Sigmoid colon (tissue), 4 donors: ENCODE measurements around the gene CLDN14.

ENCODE experiments used
- EP300 ChIP-seq, 4 donors: sonication (generic); formaldehyde crosslinking; IDR thresholded peaks; one replicate each; pipeline ENCODE4 v1.6.1; 2017; ENCODE audit warnings: antibody characterized with exemption in 4 of 4
- POLR2A ChIP-seq, 2 donors: fragments of 450-650 bp; IDR thresholded peaks; one replicate each; pipeline ENCODE4 v1.6.1; 2016; ENCODE audit warnings: antibody characterized with exemption in 2 of 2, mild to moderate bottlenecking in 2 of 2, moderate library complexity in 2 of 2
- TF ChIP-seq, protein P1 (sequence below), 4 experiments: fragments of 450-650 bp in 3 of 4; fragments of 200-600 bp in 1 of 4; IDR thresholded peaks; one replicate each; pipeline ENCODE4 v1.5.1; 2016 to 2019; ENCODE audit warnings: antibody characterized with exemption in 4 of 4, mild to moderate bottlenecking in 3 of 4, moderate library complexity in 2 of 4

DNA sequence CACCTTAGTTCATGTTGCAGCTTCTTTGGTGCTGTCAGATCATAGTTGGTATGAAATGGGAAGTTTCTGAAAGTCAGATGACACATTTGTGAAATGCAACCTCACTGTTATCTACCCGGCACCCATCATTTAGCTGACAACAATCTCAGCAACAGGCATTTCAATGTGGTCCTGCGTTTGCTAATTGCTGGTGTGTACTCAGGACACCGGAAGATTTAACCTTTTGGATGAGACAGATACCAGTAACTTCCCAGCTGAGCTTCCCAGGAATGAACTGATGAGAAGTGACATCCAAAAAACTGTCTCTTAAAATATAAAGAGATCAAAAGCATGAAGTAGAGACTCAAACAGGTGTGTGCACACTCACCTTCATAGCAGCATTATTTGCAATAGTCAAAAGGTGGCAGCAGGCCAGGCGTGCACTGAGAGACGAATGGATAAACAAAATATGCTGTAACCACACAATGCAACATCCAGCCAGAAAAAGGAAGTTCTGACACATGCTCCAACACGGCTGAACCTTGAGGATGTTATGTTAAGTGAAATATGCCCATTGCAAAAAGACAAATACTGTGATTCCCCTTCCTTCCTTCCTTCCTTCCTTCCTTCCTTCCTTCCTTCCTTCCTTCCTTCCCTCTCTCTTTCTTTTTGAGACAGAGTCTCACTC, 7.9 kb upstream of the CLDN14 start:
- no peak for TF ChIP-seq EP300 (IDR thresholded peaks at IDR 0.05)
- TF ChIP-seq, protein P1, sequence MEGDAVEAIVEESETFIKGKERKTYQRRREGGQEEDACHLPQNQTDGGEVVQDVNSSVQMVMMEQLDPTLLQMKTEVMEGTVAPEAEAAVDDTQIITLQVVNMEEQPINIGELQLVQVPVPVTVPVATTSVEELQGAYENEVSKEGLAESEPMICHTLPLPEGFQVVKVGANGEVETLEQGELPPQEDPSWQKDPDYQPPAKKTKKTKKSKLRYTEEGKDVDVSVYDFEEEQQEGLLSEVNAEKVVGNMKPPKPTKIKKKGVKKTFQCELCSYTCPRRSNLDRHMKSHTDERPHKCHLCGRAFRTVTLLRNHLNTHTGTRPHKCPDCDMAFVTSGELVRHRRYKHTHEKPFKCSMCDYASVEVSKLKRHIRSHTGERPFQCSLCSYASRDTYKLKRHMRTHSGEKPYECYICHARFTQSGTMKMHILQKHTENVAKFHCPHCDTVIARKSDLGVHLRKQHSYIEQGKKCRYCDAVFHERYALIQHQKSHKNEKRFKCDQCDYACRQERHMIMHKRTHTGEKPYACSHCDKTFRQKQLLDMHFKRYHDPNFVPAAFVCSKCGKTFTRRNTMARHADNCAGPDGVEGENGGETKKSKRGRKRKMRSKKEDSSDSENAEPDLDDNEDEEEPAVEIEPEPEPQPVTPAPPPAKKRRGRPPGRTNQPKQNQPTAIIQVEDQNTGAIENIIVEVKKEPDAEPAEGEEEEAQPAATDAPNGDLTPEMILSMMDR (IDR thresholded peaks at IDR 0.05) = no peak
- no peak for TF ChIP-seq POLR2A (IDR thresholded peaks at IDR 0.05)
